IPS DF 6.9 (cell line): ENCODE measurements around the gene ANGPTL4.
"Not testable (repeated sequence)": the region's sequence is repeated elsewhere in the genome, so short reads cannot be mapped to it uniquely, and the experiment has no call there.

Experiments
- DNase-seq: peaks from one replicate; pipeline ENCODE4 v3.0.0-alpha.2; 2013; ENCODE audit warnings: low read depth, low spot score
- H3K27ac ChIP-seq: one replicate; pipeline ENCODE4 v1.5.1; 2013; ENCODE audit warnings: low read length, control low read depth
- H3K27me3 ChIP-seq: 2 replicates; pipeline ENCODE4 v1.6.1; 2013; ENCODE audit warnings: mild to moderate bottlenecking, low read length; ENCODE audit not compliant: control insufficient read depth, insufficient read depth
- H3K36me3 ChIP-seq: 2 replicates; pipeline ENCODE4 v1.6.1; 2013; ENCODE audit warnings: low read length; ENCODE audit not compliant: control insufficient read depth, insufficient read depth
- H3K4me1 ChIP-seq: 2 replicates; pipeline ENCODE4 v1.6.1; 2013; ENCODE audit warnings: low read length; ENCODE audit not compliant: control insufficient read depth, insufficient read depth
- H3K4me3 ChIP-seq: 2 replicates; pipeline ENCODE4 v1.5.1; 2013; ENCODE audit warnings: mild to moderate bottlenecking, low read length
- H3K9me3 ChIP-seq: 2 replicates; pipeline ENCODE4 v1.6.1; 2013; ENCODE audit warnings: low read length, inconsistent platforms; ENCODE audit not compliant: control insufficient read depth, insufficient read depth
- WGBS: extraction: QIAGEN DNeasy Blood & Tissue Kit; methylation state at CpG from one replicate; pipeline ENCODE4 v1.1.7; 2013; ENCODE audit warnings: mixed read lengths, missing lambda C conversion rate; ENCODE audit not compliant: insufficient read length, insufficient coverage; 5-methylcytosine and 5-hydroxymethylcytosine counted together

ANGPTL4 gene

DNA sequence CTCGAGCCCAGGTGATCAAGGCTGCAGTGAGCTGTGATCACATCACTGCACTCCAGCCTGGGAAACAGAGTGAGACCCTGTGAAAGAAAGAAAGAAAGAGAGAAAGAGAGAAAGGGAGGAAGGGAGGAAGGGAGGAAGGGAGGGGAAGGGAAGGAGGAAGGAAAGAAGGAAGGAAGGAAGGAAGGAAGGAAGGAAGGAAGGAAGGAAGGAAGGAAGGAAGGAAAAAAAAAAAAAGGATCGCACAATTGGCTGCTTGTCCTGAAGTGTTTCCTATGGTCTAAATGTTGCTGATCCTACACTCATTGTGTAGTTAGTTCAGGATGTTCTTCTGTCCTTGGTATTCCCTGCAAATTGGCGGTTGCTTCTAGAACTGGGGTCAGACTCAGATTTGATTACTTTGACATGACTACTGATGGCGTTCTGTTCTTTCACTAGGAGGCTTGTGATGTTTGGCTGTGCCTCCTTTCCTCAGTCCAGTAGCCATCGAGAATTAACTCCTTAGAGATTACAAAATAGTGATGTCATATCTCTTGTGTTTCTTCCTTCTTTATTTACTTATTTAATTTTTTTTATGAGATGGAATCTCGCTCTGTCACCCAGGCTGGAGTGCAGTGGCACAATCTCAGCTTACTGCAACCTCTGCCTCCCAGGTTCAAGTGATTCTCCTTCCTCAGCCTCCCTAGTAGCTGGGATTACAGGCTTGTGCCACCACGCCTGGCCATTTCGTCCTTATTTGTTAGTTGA, 14.2 kb upstream of the ANGPTL4 start:
- DNase-seq: not testable (repeated sequence)
- no CpG with 5 or more reads among the region's 8 CpGs for WGBS

DNA sequence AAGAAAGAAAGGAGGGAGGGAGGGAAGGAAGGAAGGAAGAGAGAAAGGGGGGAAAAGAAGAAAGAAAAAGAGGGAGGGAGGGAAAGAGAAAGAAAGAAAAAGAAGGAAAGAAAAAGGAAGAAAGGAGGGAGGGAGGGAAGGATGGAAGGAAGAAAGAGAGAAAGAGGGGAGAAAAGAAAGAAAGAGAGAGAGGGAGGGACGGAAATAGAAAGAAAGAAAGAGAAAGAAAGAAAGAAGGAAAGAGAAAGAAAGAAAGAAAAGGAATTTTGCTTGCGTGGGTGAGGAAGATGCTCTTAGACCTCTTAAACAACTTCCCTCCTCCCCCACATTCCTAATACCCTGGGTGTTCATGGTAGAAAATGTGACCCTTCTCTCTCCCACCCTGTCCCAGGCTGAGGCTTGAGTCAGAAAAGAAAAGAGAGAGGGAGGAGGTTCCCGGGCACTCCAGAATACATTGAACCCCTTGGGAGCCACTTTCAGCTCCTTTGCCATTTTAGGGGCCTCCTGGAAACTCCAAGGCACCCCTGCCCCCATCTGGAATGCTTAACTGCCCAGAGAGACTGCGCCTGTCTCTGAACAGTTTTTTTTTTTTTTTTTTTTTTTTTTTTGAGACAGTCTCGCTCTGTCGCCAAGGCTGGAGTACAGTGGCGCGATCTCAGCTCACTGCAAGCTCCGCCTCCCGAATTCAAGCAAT, 11.7 kb upstream of the ANGPTL4 start:
- no peak overlapping the region for H3K27ac ChIP-seq
- no peaks in the 10 kb centered on the region for H3K27me3 ChIP-seq
- no peaks in the 10 kb centered on the region for H3K36me3 ChIP-seq
- no peaks in the 10 kb centered on the region for H3K9me3 ChIP-seq
- 86% methylated on average over 1 of the region's 10 CpGs for WGBS
- no peaks in the 10 kb centered on the region for H3K4me1 ChIP-seq
- DNase-seq: no peak
- H3K4me3 ChIP-seq: no peak overlapping the region

More for the DNA sequence above, 14.2 kb upstream of the ANGPTL4 start:
- H3K27ac ChIP-seq, H3K36me3 ChIP-seq, H3K4me1 ChIP-seq, H3K27me3 ChIP-seq, H3K9me3 ChIP-seq, H3K4me3 ChIP-seq: not testable (repeated sequence)

DNA sequence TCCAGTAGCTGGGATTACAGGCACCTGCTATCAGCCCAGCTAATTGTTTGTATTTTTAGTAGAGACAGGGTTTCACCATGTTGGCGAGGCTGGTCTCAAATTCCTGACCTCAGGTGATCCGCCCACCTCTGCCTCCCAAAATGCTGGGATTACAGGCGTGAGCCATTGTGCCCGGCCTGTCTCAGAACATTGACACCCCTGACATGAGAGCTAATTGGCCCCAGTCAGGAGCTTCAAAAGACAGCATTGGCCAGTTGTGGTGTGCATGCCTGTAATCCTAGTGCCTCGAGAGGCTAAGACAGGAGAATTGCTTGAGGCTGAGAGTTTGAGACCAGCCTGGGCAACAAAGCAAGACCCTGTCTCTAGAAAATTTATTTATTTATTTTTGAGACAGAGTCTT, 11.1 kb upstream of the ANGPTL4 start:
- H3K4me1 ChIP-seq, H3K9me3 ChIP-seq, DNase-seq, H3K36me3 ChIP-seq, H3K4me3 ChIP-seq, H3K27me3 ChIP-seq, H3K27ac ChIP-seq: not testable (repeated sequence)
- WGBS: no CpG with 5 or more reads among the region's 5 CpGs

DNA sequence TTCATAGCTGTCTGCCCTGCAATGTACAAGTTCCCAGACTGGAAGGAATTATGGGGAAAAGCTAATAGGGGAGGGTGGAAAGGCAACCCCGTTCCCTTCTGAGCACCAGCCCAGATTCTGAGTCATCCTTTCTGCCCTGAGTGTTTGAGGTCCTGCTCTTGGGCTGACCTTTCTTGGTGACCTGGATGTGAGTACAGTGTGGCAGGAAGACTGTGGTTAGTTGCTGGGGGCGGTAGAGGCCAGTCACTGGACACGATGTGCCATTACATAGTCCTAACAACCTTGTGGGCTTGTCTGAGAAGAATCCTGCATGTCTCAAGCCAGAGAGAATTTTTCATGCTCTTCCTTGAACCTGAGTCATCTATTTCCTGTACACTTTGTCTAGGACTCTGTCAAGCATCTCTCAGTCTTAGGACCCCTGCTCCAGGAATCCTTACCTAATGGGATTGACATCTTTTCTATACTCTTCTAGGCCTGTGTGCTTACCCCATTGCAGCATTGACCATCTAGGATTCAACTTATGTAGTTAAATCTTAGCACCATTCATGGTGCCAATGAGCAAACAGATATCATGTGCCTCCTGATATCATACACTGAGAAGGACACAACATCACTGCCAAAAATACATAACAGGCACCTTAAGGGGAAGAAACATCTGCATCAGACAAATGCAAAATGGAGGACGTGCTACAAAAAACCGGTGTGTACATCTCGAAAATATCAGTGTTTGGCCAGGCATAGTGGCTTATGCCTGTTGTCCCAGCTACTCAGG, 8.1 kb upstream of the ANGPTL4 start:
- no peak overlapping the region for H3K4me3 ChIP-seq
- H3K27ac ChIP-seq: no peak overlapping the region
- no CpG with 5 or more reads among the region's 6 CpGs for WGBS
- no peaks in the 10 kb centered on the region for H3K36me3 ChIP-seq
- no peaks in the 10 kb centered on the region for H3K9me3 ChIP-seq
- H3K4me1 ChIP-seq: no peaks in the 10 kb centered on the region
- H3K27me3 ChIP-seq: no peaks in the 10 kb centered on the region
- no peak for DNase-seq

DNA sequence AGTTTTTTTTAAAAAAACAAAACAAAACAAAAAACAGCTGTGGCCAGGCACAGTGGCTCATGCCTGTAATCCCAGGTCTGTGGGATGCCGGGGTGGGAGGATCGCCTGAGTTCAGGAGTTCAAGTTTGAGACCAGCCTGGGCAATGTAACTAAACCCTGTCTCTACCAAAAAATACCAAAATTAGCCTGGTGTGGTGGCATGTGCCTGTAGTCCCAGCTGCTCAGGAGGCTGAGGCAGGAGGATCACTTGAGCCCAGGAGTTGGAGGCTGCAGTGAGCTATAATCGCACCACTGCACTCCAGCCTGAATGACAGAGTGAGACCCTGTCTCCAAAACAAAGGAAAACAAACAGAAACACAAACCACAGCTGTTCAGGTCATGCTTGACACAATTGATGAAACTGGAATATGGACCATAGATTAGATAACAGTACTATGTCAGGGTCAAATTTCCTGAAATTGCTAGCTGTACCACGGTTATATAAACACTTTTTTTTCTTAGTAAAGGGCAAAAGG, 6.9 kb upstream of the ANGPTL4 start:
- DNase-seq: no peak
- H3K4me1 ChIP-seq: no peaks in the 10 kb centered on the region

DNA sequence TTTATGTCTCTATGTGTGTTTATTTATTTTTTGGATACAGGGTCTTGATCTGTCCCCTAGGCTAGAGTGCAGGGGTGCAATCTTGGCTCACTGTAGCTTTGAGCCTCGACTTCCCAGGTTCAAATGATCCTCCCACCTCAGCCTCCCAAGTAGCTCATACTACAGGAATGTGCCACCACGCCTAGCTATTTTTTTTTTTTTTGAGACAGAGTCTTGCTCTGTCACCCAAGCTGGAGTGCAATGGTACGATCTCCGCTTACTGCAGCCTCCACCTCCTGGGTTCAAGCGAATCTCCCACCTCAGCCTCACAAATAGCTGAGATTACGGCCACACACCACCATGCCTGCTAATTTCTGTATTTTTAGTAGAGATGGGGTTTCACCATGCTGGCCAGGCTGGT, 5.0 kb upstream of the ANGPTL4 start:
- no peak overlapping the region for H3K27ac ChIP-seq
- no peak for DNase-seq
- no peaks in the 10 kb centered on the region for H3K36me3 ChIP-seq
- H3K4me1 ChIP-seq: no peaks in the 10 kb centered on the region
- H3K27me3 ChIP-seq: peaks cover 2% of the 10 kb centered on the region; the same call in 1 of the 2 replicates
- H3K4me3 ChIP-seq: no peak overlapping the region
- H3K9me3 ChIP-seq: no peaks in the 10 kb centered on the region
- WGBS: no CpG with 5 or more reads among the region's 6 CpGs

More for the DNA sequence above, 6.9 kb upstream of the ANGPTL4 start:
- H3K4me3 ChIP-seq: no peak overlapping the region
- WGBS: no CpG with 5 or more reads among the region's 4 CpGs
- no peaks in the 10 kb centered on the region for H3K27me3 ChIP-seq
- no peak overlapping the region for H3K27ac ChIP-seq
- no peaks in the 10 kb centered on the region for H3K9me3 ChIP-seq
- no peaks in the 10 kb centered on the region for H3K36me3 ChIP-seq

DNA sequence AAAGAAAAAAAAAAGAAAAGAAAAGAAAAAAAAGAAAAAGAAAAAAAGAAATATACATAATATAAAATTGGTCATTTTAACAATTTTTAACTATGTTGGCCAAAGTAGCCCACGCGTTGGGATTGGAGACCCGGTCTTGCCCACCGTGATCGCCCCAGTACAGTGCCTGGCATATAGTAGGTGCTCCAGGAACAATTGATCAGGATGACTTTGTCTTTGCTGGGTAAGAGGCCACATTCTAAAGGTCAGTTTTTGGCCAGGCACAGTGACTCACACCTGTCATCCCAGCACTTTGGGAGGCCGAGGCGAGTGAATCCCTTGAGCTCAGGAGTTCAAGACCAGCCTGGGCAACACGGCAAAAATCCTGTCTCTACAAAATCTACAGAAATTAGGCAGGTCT, 3.8 kb upstream of the ANGPTL4 start:
- no peak overlapping the region for H3K4me3 ChIP-seq
- peaks cover 2% of the 10 kb centered on the region; the same call in 1 of the 2 replicates for H3K27me3 ChIP-seq
- peaks cover 4% of the 10 kb centered on the region for H3K4me1 ChIP-seq
- DNase-seq: no peak
- H3K36me3 ChIP-seq: no peaks in the 10 kb centered on the region
- no peak overlapping the region for H3K27ac ChIP-seq
- H3K9me3 ChIP-seq: no peaks in the 10 kb centered on the region
- WGBS: no CpG with 5 or more reads among the region's 8 CpGs

DNA sequence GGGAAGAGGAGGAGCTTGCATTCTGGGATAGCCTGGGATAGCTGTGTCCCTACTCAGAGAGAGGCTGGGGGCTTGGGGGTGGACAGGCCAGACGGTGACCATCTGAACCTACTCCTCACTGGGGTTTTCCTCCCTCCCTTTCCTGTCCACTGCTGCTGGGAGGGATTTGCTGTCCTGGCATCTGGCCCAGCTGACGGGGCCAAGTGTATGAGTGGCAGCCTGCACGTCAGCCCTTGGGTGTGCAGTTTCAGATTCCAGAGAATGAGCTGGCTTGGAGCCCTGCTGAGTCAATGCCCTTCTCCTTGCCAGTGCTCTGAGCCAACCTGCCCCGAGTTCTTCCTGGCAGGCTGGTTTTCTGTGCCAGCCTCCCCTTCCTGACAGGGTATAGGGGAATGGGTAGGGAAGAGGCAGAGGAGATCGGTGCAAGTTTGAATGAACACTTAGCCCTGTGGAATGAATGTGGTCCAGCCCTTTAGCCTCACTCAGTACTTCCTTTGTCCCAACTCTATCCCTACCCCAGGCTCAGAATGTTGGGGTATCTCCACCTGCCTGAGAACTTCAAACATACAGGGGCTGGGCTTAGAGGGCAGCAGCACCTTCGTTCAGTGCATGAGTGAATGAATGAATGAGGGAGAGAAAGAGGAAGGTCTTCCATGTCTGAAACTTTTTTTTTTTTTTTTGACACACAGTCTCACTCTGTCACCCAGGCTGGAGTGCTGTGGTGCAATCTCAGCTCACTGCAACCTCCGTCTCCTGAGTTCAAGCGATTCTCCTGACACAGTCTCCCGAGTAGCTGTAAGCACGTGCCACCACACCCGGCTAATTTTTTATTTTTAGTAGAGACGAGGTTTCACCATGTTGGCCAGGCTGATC, 1.8 kb upstream of the ANGPTL4 start:
- Histone ChIP-seq H3K4me1 (peaks cover 8% of the 10 kb centered on the region), H3K4me3 (no peak overlapping the region), H3K36me3 (no peaks in the 10 kb centered on the region; the same call in 1 of the 2 replicates), H3K9me3 (no peaks in the 10 kb centered on the region), H3K27me3 (peaks cover 2% of the 10 kb centered on the region; the same call in 1 of the 2 replicates), H3K27ac (no peak overlapping the region)
- WGBS: no CpG with 5 or more reads among the region's 12 CpGs
- DNase-seq: no peak

DNA sequence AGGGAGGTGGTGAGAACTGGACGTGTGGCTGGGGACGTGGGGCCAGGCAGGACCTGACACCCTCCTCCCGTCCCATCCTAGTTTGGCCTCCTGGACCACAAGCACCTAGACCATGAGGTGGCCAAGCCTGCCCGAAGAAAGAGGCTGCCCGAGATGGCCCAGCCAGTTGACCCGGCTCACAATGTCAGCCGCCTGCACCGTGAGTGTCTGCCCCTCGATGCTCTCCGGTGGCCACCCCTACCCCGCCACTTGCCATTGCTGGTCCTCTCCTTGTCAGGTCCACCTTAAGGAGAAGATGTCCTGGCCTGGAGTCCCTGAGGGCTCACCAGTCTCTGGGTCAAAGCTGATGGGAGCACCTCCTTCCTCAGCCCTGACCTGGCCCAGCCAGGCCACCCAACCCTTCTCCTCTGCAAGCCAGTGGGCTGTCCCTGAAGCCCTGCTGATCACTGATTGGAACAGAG, 2.2 kb downstream of the ANGPTL4 start:
- Histone ChIP-seq H3K9me3 (no peaks in the 10 kb centered on the region), H3K4me1 (peaks cover 8% of the 10 kb centered on the region), H3K36me3 (no peaks in the 10 kb centered on the region; the same call in 1 of the 2 replicates), H3K4me3 (no peak overlapping the region), H3K27ac (no peak overlapping the region), H3K27me3 (peaks cover 2% of the 10 kb centered on the region; the same call in 1 of the 2 replicates)
- DNase-seq: no peak
- WGBS: no CpG with 5 or more reads among the region's 11 CpGs
